ENCODE measurements around the gene SRC. TPM values are rescaled to one million over a fixed set of nuclear protein-coding genes. Genes with fewer than 3 reads are reported as not detected.

SRC gene
- total RNA-seq, 4 donors from 2014 or later, result 27.5 to 52.2 (median 42.3) TPM

- WGBS, result 77% methylated on average over 9 of the region's 9 CpGs
- H3K9me3 ChIP-seq, result no peaks in the 10 kb centered on the region
- H3K27ac ChIP-seq (replicated peaks in 1 of 4), result no peak overlapping the region
- H3K4me1 ChIP-seq, result peaks cover 9 to 24% (median 18%) of the 10 kb centered on the region in 4 donors
- H3K4me3 ChIP-seq, result no peak overlapping the region
- TF ChIP-seq EP300 (IDR thresholded peaks at IDR 0.05) (no peak), POLR2A (IDR thresholded peaks at IDR 0.05; ENCODE audit: low read depth) (no peak)
- no peak for DNase-seq (ENCODE audit: extremely low spot score)
- H3K27me3 ChIP-seq, result no peaks in the 10 kb centered on the region
- intact Hi-C loops (cut with DNase I), result no loop called here
- H3K36me3 ChIP-seq, result peaks cover 6 to 78% (median 44%) of the 10 kb centered on the region in 4 donors
Observed at GRCh38 chr20:37388831-37389230, 42.9 kb downstream of the SRC start.

- peaks cover 6 to 83% (median 46%) of the 10 kb centered on the region in 4 donors for H3K36me3 ChIP-seq
- H3K9me3 ChIP-seq, result no peaks in the 10 kb centered on the region
- DNase-seq (ENCODE audit: extremely low spot score), result no peak
- TF ChIP-seq POLR2AphosphoS5 (IDR thresholded peaks at IDR 0.05), result no peak
- TF ChIP-seq CTCF (IDR thresholded peaks at IDR 0.05), result no peak
- TF ChIP-seq POLR2A (IDR thresholded peaks at IDR 0.05; ENCODE audit: low read depth), result no peak
- TF ChIP-seq EP300 (IDR thresholded peaks at IDR 0.05), result no peak
- H3K27ac ChIP-seq (replicated peaks in 1 of 4), result no peak overlapping the region
- no CpG with 5 or more reads among the region's 12 CpGs for WGBS
- no peak overlapping the region for H3K4me3 ChIP-seq
- peaks cover 5 to 20% (median 14%) of the 10 kb centered on the region in 4 donors for H3K4me1 ChIP-seq
- H3K27me3 ChIP-seq, result no peaks in the 10 kb centered on the region
- intact Hi-C loops (cut with DNase I), result no loop called here
Observed at GRCh38 chr20:37389241-37389747, 43.4 kb downstream of the SRC start.

DNA sequence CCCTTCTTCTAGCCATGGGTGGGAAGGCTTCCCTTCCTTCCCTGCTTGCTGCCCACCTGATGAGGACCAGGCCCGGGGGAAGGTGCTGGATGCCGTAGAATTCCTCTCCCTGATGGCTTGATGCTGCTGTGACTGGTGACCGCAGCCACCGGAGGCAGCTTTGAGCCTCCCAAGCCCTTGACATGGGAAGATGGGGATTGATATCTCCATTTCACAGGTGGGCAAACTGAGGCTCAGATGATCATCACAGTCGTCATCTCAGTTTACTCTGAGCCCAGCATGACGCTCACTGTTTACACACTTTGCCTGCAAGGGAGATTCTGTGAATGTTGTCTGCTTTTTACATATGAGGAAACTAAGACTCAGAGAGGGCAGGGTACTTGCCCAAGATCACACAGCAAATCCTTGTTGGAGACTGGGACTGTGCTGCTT lies 43.9 kb downstream of the SRC start:
- Histone ChIP-seq H3K27ac (replicated peaks in 1 of 4) (no peak overlapping the region), H3K4me1 (peaks cover 3 to 14% (median 13%) of the 10 kb centered on the region in 4 donors), H3K4me3 (no peak overlapping the region), H3K36me3 (peaks cover 6 to 88% (median 49%) of the 10 kb centered on the region in 4 donors), H3K9me3 (no peaks in the 10 kb centered on the region), H3K27me3 (no peaks in the 10 kb centered on the region)
- WGBS, result 93% methylated on average over 4 of the region's 6 CpGs
- intact Hi-C loops (cut with DNase I), result no loop called here
- TF ChIP-seq CTCF (IDR thresholded peaks at IDR 0.05) (no peak), POLR2AphosphoS5 (IDR thresholded peaks at IDR 0.05) (no peak), EP300 (IDR thresholded peaks at IDR 0.05) (no peak), POLR2A (IDR thresholded peaks at IDR 0.05; ENCODE audit: low read depth) (no peak)
- no peak for DNase-seq (ENCODE audit: extremely low spot score)

- no peaks in the 10 kb centered on the region for H3K9me3 ChIP-seq
- no peak for TF ChIP-seq POLR2AphosphoS5 (IDR thresholded peaks at IDR 0.05)
- no peak for TF ChIP-seq EP300 (IDR thresholded peaks at IDR 0.05)
- no peak for TF ChIP-seq POLR2A (IDR thresholded peaks at IDR 0.05; ENCODE audit: low read depth)
- no peak for TF ChIP-seq CTCF (IDR thresholded peaks at IDR 0.05)
- H3K4me3 ChIP-seq, result no peak overlapping the region
- intact Hi-C loops (cut with DNase I), result no loop called here
- H3K36me3 ChIP-seq, result peaks cover 6 to 88% (median 49%) of the 10 kb centered on the region in 4 donors
- H3K4me1 ChIP-seq, result peaks cover 0 to 18% (median 15%) of the 10 kb centered on the region in 4 donors
- H3K27me3 ChIP-seq, result no peaks in the 10 kb centered on the region
- DNase-seq (ENCODE audit: extremely low spot score), result no peak
- WGBS, result 95% methylated on average over 9 of the region's 9 CpGs
- H3K27ac ChIP-seq (replicated peaks in 1 of 4), result no peak overlapping the region
Observed at GRCh38 chr20:37390503-37390890, 44.6 kb downstream of the SRC start.

GRCh38 chr20:37390891-37391525 lies 45.1 kb downstream of the SRC start:
- H3K36me3 ChIP-seq, result peaks cover 6 to 85% (median 48%) of the 10 kb centered on the region in 4 donors
- intact Hi-C loops (cut with DNase I), result no loop called here
- peaks cover 0 to 23% (median 20%) of the 10 kb centered on the region in 4 donors for H3K4me1 ChIP-seq
- no peak overlapping the region for H3K4me3 ChIP-seq
- H3K27me3 ChIP-seq, result no peaks in the 10 kb centered on the region
- H3K27ac ChIP-seq (replicated peaks in 1 of 4), result no peak overlapping the region
- no peak for DNase-seq (ENCODE audit: extremely low spot score)
- no peaks in the 10 kb centered on the region for H3K9me3 ChIP-seq
- no peak for TF ChIP-seq EP300 (IDR thresholded peaks at IDR 0.05)
- TF ChIP-seq CTCF (IDR thresholded peaks at IDR 0.05), result no peak
- TF ChIP-seq POLR2AphosphoS5 (IDR thresholded peaks at IDR 0.05), result no peak
- no peak for TF ChIP-seq POLR2A (IDR thresholded peaks at IDR 0.05; ENCODE audit: low read depth)
- WGBS, result 94% methylated on average over 10 of the region's 12 CpGs

Data from esophagus muscularis mucosa (tissue), 4 donors.